Measurements from ENCODE around the gene CFAP65. TPM values are rescaled to one million over a fixed set of nuclear protein-coding genes. Genes with fewer than 3 reads are reported as not detected.

CFAP65 gene
- total and polyA plus RNA-seq, 2 of the 13 experiments (the other 11 are each of a cell fraction or from before 2014, with no cell fraction given), result 0.05 TPM; not detected in 1

GRCh38 chr2:219060821-219061791, 19.8 kb upstream of the CFAP65 start, which contains the start of gene IHH (continued):
- no peak; the same call in 1 of the 2 replicates for TF ChIP-seq HIC2 (CRISPR knock-in tag; IDR thresholded peaks at IDR 0.05; ENCODE audit: low read depth)
- 0 out of 2 replicates have a peak, but pooled peaks have one; percentile 38 for TF ChIP-seq KLF13 (CRISPR knock-in tag; IDR thresholded peaks at IDR 0.05)
- no peak for TF ChIP-seq ZNF574 (CRISPR knock-in tag; IDR thresholded peaks at IDR 0.05)
- TF ChIP-seq SNAI1 (CRISPR knock-in tag; IDR thresholded peaks at IDR 0.05; ENCODE audit: borderline replicate concordance), result no peak
- no peak for TF ChIP-seq DNMT3B (CRISPR knock-in tag; conservative IDR thresholded peaks at IDR 0.05)
- peak; percentile 99 for TF ChIP-seq EZH2 (conservative IDR thresholded peaks at IDR 0.05; ENCODE audit: low read depth, low read length)
- no peak for TF ChIP-seq KMT2B (CRISPR knock-in tag; IDR thresholded peaks at IDR 0.05)
- no peak for TF ChIP-seq ZSCAN20 (CRISPR knock-in tag; IDR thresholded peaks at IDR 0.05; ENCODE audit: borderline replicate concordance)
- no peak for TF ChIP-seq ZNF564 (CRISPR knock-in tag; IDR thresholded peaks at IDR 0.05)
- no peak for TF ChIP-seq MYNN (CRISPR knock-in tag; IDR thresholded peaks at IDR 0.05; ENCODE audit: low read depth)
- no peak for TF ChIP-seq CREB3 (CRISPR knock-in tag; IDR thresholded peaks at IDR 0.05)
- TF ChIP-seq MYPOP (CRISPR knock-in tag; IDR thresholded peaks at IDR 0.05), result no peak
- peak; percentile 84 for TF ChIP-seq HNRNPLL (IDR thresholded peaks at IDR 0.05; ENCODE audit: low read depth, low read length, poor library complexity, severe bottlenecking)
- no peak for TF ChIP-seq REXO4 (CRISPR knock-in tag; IDR thresholded peaks at IDR 0.05; ENCODE audit: borderline replicate concordance)
- no peak for TF ChIP-seq MTA3 (CRISPR knock-in tag; IDR thresholded peaks at IDR 0.05)
- TF ChIP-seq ZBTB42 (CRISPR knock-in tag; IDR thresholded peaks at IDR 0.05), result no peak
- 0 out of 2 replicates have a peak, but pooled peaks have one; percentile 31 for TF ChIP-seq ATF7-NPFF (CRISPR knock-in tag; IDR thresholded peaks at IDR 0.05; ENCODE audit: low read depth)
- TF ChIP-seq SOX6 (IDR thresholded peaks at IDR 0.05), result no peak
- TF ChIP-seq SOX6 (CRISPR knock-in tag; IDR thresholded peaks at IDR 0.05), result no peak
- no peak for TF ChIP-seq LCORL (IDR thresholded peaks at IDR 0.05)
- no peak for TF ChIP-seq LCORL (CRISPR knock-in tag; IDR thresholded peaks at IDR 0.05)
- TF ChIP-seq ZC3H4 (CRISPR knock-in tag; IDR thresholded peaks at IDR 0.05; ENCODE audit: borderline replicate concordance), result no peak

All from HepG2 (cell line).